ENCODE measurements around the gene ASPM. TPM values are rescaled to one million over a fixed set of nuclear protein-coding genes. Genes with fewer than 3 reads are reported as not detected.

Gene ASPM
- total RNA-seq, 1 donor from 2014 or later, result 3.9 TPM

DNA sequence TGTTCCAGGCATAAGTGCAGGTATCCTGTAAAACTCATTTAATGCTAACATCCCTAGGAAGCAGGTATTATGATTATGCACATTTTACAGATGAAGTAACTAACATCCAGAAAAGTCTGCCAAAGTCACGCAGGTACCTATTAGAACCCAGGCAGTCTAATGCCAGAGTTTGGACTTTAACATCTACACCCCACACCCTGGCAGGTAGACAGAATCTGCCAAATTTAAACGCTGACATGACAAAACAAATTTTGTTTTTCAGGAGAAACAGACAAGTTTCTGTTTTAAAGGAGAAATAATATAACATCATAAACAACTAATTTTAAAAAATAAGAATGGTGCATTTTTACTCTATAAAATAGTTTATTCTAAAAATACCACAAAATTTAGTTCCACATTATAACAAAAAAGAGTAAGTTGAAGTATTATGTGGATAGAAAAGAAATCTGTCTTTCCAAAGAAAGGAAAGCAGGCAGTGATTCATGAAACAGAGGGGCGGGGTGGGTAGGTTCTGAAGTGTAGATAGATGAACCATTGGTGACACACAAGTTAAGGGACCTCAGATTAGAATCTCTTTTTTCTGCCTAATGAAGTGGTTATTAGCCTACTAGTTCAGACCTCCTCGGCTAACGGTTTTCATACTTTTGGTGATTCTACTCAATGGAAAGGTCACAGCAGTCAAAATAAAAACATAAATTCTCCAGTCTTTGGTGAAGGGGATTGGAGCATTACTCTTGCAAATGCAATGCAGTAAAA lies 1.7 kb downstream of the ASPM start:
- no peaks in the 10 kb centered on the region for H3K36me3 ChIP-seq (ENCODE audit: insufficient read depth, low read length)
- no peaks in the 10 kb centered on the region for H3K36me3 Mint-ChIP-seq (ENCODE audit: low read depth, unreplicated experiment)
- H2AFZ ChIP-seq (ENCODE audit: low read depth, low read length), result peak overlapping the region; percentile 48
- no peak for TF ChIP-seq CTCF (IDR thresholded peaks at IDR 0.05; ENCODE audit: insufficient read depth, low read depth, low read length)
- no peak for TF ChIP-seq EZH2 (IDR thresholded peaks at IDR 0.05; ENCODE audit: insufficient read depth, low read length)
- no peaks in the 10 kb centered on the region for H3K27me3 Mint-ChIP-seq (ENCODE audit: low read depth, unreplicated experiment)
- H4K20me1 ChIP-seq (ENCODE audit: insufficient read depth, low read length), result no peaks in the 10 kb centered on the region
- FAIRE-seq (no peak), DNase-seq (ENCODE audit: low read depth) (peak; percentile 32)
- peaks cover 7% of the 10 kb centered on the region for H3K4me1 ChIP-seq (ENCODE audit: insufficient read depth, low read length)
- H3K4me2 ChIP-seq (ENCODE audit: low read length), result peak overlapping the region; percentile 92
- peak overlapping the region; percentile 93 for H3K4me3 ChIP-seq (ENCODE audit: insufficient read depth, low read depth, low read length)
- H3K9ac ChIP-seq (ENCODE audit: low read length), result peak overlapping the region; percentile 87
- H3K27ac ChIP-seq (ENCODE audit: low read depth, low read length), result peak overlapping the region; percentile 16
- peak overlapping the region; percentile 71 for H3K4me3 Mint-ChIP-seq (ENCODE audit: unreplicated experiment)
- H3K4me1 Mint-ChIP-seq (ENCODE audit: low read depth, unreplicated experiment), result peaks cover 7% of the 10 kb centered on the region
- H3K79me2 ChIP-seq (ENCODE audit: insufficient read depth, low read length), result peaks cover 66% of the 10 kb centered on the region
- H3K9me3 ChIP-seq (ENCODE audit: insufficient read depth, low read depth, low read length), result no peaks in the 10 kb centered on the region
- H3K9me3 Mint-ChIP-seq (ENCODE audit: unreplicated experiment), result no peaks in the 10 kb centered on the region
- no peak overlapping the region for H3K27ac Mint-ChIP-seq (ENCODE audit: unreplicated experiment)
- no peaks in the 10 kb centered on the region for H3K27me3 ChIP-seq (ENCODE audit: insufficient read depth, low read length)

GRCh38 chr1:197143276-197143675 lies 3.2 kb downstream of the ASPM start:
- no peak for TF ChIP-seq CTCF (IDR thresholded peaks at IDR 0.05; ENCODE audit: insufficient read depth, low read depth, low read length)
- TF ChIP-seq EZH2 (IDR thresholded peaks at IDR 0.05; ENCODE audit: insufficient read depth, low read length), result no peak
- H3K27me3 ChIP-seq (ENCODE audit: insufficient read depth, low read length), result no peaks in the 10 kb centered on the region
- H3K4me2 ChIP-seq (ENCODE audit: low read length), result no peak overlapping the region
- peaks cover 78% of the 10 kb centered on the region for H3K79me2 ChIP-seq (ENCODE audit: insufficient read depth, low read length)
- H3K4me1 ChIP-seq (ENCODE audit: insufficient read depth, low read length), result peaks cover 7% of the 10 kb centered on the region
- Mint-ChIP-seq H3K36me3 (ENCODE audit: low read depth, unreplicated experiment) (no peaks in the 10 kb centered on the region), H3K27ac (ENCODE audit: unreplicated experiment) (no peak overlapping the region), H3K4me1 (ENCODE audit: low read depth, unreplicated experiment) (peaks cover 7% of the 10 kb centered on the region), H3K9me3 (ENCODE audit: unreplicated experiment) (no peaks in the 10 kb centered on the region), H3K27me3 (ENCODE audit: low read depth, unreplicated experiment) (no peaks in the 10 kb centered on the region), H3K4me3 (ENCODE audit: unreplicated experiment) (no peak overlapping the region)
- no peak overlapping the region for H2AFZ ChIP-seq (ENCODE audit: low read depth, low read length)
- H3K9me3 ChIP-seq (ENCODE audit: insufficient read depth, low read depth, low read length), result no peaks in the 10 kb centered on the region
- FAIRE-seq (no peak), DNase-seq (ENCODE audit: low read depth) (no peak)
- H3K27ac ChIP-seq (ENCODE audit: low read depth, low read length), result no peak overlapping the region
- H3K9ac ChIP-seq (ENCODE audit: low read length), result no peak overlapping the region
- H3K36me3 ChIP-seq (ENCODE audit: insufficient read depth, low read length), result no peaks in the 10 kb centered on the region
- H3K4me3 ChIP-seq (ENCODE audit: insufficient read depth, low read depth, low read length), result no peak overlapping the region
- no peaks in the 10 kb centered on the region for H4K20me1 ChIP-seq (ENCODE audit: insufficient read depth, low read length)

DNA sequence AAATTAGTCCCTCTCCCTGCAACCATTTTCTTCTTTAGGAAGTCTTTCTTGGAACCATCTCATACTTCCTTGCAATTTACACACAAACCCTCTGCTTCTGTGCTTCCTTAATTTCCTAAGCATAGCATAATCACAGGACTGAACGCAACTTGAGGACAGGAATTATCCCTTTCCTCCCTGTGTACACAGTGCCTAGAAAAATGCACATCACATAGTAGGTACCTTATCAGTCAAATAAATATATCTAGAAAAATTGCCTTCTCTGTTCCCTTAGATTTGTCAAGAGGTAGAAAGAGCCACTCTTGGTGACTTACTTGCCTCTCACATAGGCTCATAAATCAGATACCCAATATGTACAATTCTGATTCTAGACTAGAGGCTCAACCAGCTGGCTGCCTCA lies 4.9 kb downstream of the ASPM start:
- H3K4me1 Mint-ChIP-seq (ENCODE audit: low read depth, unreplicated experiment), result peaks cover 7% of the 10 kb centered on the region
- Histone ChIP-seq H3K79me2 (ENCODE audit: insufficient read depth, low read length) (peaks cover 88% of the 10 kb centered on the region), H3K9ac (ENCODE audit: low read length) (no peak overlapping the region)

More for the DNA sequence above, 4.9 kb downstream of the ASPM start:
- H3K4me3 ChIP-seq (ENCODE audit: insufficient read depth, low read depth, low read length), result no peak overlapping the region
- no peak overlapping the region for H3K4me3 Mint-ChIP-seq (ENCODE audit: unreplicated experiment)
- H2AFZ ChIP-seq (ENCODE audit: low read depth, low read length), result no peak overlapping the region
- H3K27me3 Mint-ChIP-seq (ENCODE audit: low read depth, unreplicated experiment), result no peaks in the 10 kb centered on the region
- DNase-seq (ENCODE audit: low read depth) (no peak), FAIRE-seq (no peak)
- H3K4me1 ChIP-seq (ENCODE audit: insufficient read depth, low read length), result peaks cover 7% of the 10 kb centered on the region
- H3K27ac ChIP-seq (ENCODE audit: low read depth, low read length), result no peak overlapping the region
- H3K4me2 ChIP-seq (ENCODE audit: low read length), result peak overlapping the region; percentile 2
- no peaks in the 10 kb centered on the region for H4K20me1 ChIP-seq (ENCODE audit: insufficient read depth, low read length)
- H3K9me3 Mint-ChIP-seq (ENCODE audit: unreplicated experiment), result no peaks in the 10 kb centered on the region
- H3K27ac Mint-ChIP-seq (ENCODE audit: unreplicated experiment), result no peak overlapping the region
- H3K27me3 ChIP-seq (ENCODE audit: insufficient read depth, low read length), result no peaks in the 10 kb centered on the region
- no peaks in the 10 kb centered on the region for H3K36me3 Mint-ChIP-seq (ENCODE audit: low read depth, unreplicated experiment)
- no peaks in the 10 kb centered on the region for H3K9me3 ChIP-seq (ENCODE audit: insufficient read depth, low read depth, low read length)
- H3K36me3 ChIP-seq (ENCODE audit: insufficient read depth, low read length), result no peaks in the 10 kb centered on the region
- TF ChIP-seq CTCF (IDR thresholded peaks at IDR 0.05; ENCODE audit: insufficient read depth, low read depth, low read length), result no peak
- TF ChIP-seq EZH2 (IDR thresholded peaks at IDR 0.05; ENCODE audit: insufficient read depth, low read length), result no peak
